Measurements from ENCODE around the gene SRC.

The SRC gene

DNA sequence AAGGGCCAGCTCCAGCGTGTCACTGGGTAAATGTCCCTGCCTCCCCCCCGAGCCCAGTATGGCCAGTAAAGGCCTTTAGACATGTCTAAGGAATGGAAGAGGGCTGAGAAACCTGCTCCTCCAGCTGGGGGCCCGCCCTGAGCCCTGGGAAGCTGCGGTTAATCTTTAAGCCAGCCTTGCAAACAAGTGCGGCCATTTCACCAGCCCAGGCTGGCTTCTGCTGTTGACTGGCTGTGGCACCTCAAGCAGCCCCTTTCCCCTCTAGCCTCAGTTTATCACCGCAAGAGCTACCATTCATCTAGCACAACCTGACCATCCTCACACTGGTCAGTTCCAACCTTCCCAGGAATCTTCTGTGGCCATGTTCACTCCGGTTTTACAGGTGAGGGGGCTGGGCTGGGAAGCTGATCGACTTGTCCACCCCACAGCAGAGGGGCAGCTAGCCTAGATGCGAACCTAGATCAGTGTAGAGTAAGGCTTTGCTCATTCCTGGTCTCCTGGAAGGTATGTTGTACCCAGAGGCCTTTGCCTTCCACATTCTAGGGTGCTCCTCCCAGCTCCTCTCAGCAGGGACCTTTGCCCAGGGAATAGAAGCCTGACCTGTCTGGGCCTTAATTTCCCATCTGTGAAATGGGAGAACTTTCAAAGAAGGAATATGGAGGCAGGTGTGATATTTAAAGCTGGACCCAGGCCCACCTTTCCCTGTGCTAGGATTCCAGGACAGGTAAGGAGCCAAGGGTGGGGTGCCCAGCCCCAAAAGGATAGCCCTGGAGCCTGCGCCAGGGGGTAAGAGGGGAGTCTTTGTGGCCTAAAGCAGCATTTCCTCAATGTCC, 1.2 kb upstream of the SRC start:
- TF ChIP-seq, protein P1, sequence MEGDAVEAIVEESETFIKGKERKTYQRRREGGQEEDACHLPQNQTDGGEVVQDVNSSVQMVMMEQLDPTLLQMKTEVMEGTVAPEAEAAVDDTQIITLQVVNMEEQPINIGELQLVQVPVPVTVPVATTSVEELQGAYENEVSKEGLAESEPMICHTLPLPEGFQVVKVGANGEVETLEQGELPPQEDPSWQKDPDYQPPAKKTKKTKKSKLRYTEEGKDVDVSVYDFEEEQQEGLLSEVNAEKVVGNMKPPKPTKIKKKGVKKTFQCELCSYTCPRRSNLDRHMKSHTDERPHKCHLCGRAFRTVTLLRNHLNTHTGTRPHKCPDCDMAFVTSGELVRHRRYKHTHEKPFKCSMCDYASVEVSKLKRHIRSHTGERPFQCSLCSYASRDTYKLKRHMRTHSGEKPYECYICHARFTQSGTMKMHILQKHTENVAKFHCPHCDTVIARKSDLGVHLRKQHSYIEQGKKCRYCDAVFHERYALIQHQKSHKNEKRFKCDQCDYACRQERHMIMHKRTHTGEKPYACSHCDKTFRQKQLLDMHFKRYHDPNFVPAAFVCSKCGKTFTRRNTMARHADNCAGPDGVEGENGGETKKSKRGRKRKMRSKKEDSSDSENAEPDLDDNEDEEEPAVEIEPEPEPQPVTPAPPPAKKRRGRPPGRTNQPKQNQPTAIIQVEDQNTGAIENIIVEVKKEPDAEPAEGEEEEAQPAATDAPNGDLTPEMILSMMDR (conservative IDR thresholded peaks at IDR 0.05; ENCODE audit: control insufficient read depth, insufficient read depth, low read depth, low read length), result no peak
- H3K4me3 ChIP-seq (ENCODE audit: control insufficient read depth, low read depth, low read length), result no peak overlapping the region
- DNase-seq (ENCODE audit: low read depth), result no peak

DNA sequence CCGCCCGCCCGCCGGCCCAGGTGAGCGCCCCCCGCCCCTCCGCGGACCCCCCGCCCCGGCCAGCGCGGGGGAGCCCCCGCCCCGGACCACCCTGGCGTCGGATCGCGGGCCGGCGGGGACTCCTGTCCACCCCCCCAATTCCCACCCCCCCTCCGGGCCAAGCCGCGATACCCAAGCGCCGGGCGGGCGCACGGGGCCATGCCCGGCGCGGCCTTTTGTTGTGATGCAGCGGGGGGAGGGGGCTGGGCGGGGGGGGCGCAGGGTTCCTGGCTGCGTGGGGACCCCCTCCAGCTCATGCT, 245 bp downstream of the SRC start:
- no peak for DNase-seq (ENCODE audit: low read depth)
- peak overlapping the region; percentile 55 for H3K4me3 ChIP-seq (ENCODE audit: control insufficient read depth, low read depth, low read length)
- TF ChIP-seq, protein P1 (conservative IDR thresholded peaks at IDR 0.05; ENCODE audit: control insufficient read depth, insufficient read depth, low read depth, low read length), result no peak

DNA sequence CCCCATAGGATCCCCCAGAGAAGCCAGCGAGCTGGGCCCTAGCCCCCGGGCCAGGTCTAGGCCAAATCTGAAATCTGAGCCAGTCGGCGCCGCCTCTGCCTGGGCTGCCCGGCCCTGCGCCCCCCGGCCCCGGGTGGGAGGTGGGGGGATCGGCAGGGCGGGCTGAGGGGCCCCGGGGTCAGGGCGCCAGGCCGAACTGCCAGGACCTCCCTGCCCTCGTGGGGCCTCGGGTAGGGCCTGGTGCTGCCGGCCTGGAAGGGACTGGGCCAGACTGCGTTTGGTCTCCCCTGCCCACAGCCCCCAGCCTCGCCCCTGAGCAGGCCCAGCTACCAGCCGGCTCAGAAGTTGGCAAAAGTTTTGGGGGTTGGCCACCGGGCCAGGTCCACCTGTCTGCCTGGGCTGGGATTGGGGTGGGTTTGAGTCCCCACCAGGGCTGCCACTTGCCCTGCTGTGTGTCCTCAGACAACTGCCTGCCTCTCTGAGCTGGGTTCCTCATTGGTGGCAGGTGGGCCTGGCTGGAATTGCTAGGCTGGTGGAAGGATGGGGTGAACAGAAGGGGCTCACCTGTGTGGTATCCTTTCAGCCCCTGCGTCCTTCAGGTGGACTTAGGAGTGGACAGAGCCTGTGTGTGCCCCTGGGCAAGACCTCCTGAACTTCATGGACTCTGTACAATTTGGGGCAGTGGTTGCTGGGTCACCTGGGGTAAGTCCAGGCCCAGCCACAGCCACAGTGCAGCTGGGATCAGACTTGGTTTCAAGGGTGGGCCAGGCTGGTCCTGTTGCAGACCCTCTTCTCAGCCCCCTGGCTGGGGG, 801 bp downstream of the SRC start:
- H3K4me3 ChIP-seq (ENCODE audit: control insufficient read depth, low read depth, low read length), result peak overlapping the region; percentile 55
- TF ChIP-seq, protein P1 (conservative IDR thresholded peaks at IDR 0.05; ENCODE audit: control insufficient read depth, insufficient read depth, low read depth, low read length), result no peak
- no peak for DNase-seq (ENCODE audit: low read depth)

DNA sequence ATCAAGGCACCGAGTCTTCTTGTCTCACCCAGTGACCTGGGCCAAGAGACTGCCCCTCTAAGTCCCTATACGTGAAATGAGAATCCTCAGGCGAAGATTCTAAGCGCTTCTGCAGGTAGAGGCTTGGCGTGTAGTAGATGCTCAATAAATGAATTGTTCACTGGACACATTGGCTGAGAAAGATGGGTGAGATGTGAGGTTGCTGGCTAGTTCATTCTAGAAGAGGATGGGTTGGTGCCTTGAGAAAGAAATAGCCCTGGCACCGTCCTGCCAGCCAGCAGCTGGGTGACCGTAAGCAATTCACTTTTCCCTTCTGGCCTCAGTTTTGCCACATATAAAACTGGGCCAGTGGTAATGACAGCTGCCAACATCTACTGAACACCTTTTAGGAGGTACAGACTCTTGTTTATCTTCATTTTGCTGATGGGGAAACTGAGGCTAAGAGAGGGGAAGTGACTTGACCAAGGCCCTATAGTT, 1.4 kb downstream of the SRC start:
- DNase-seq (ENCODE audit: low read depth), result no peak
- peak overlapping the region; percentile 55 for H3K4me3 ChIP-seq (ENCODE audit: control insufficient read depth, low read depth, low read length)
- TF ChIP-seq, protein P1 (conservative IDR thresholded peaks at IDR 0.05; ENCODE audit: control insufficient read depth, insufficient read depth, low read depth, low read length), result no peak

DNA sequence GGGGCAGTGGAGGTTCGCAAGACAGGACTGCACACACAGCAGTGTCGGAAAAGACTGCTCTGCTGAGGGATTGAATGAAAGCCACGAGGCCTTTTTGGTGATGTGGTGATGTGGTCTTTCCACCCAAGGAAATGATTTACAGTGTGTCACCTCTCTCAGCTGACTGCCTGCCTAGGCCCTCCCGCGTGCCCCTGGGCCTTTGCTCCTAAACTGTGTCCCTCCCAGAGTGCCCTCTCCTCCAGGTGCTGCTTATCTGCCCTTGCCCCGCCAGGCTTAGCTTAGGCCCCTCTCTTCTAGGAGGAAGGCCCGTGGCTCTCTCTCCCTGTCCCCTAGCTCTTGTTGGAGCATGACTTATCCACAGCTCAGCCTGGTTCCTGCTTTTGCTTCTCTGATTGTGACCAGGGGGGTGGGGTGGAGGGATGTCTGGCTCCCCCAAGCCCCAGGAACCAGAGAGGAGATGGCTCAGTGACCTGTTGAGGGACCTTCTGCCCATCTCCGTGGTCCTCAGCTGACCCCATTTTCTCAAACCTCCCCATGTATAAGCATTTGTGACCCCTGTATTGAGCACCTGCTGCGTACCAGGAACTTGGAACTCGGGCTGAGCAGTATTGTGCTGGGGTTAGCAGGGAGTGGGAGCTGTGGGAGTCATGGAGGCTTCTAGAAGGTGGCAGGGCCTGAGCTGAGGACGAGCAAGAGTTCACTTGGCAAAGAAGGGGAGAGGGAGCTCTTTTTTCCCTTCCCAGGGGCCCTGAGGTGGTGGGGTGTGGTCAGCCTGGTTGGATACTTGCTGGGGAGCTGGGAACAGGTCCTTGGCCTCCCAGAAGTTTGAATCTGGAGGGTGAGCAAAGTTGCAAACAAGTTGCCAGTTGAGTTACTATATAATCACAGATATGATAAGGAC, 2.2 kb downstream of the SRC start:
- no peak for DNase-seq (ENCODE audit: low read depth)
- TF ChIP-seq, protein P1 (conservative IDR thresholded peaks at IDR 0.05; ENCODE audit: control insufficient read depth, insufficient read depth, low read depth, low read length), result no peak
- no peak overlapping the region for H3K4me3 ChIP-seq (ENCODE audit: control insufficient read depth, low read depth, low read length)

DNA sequence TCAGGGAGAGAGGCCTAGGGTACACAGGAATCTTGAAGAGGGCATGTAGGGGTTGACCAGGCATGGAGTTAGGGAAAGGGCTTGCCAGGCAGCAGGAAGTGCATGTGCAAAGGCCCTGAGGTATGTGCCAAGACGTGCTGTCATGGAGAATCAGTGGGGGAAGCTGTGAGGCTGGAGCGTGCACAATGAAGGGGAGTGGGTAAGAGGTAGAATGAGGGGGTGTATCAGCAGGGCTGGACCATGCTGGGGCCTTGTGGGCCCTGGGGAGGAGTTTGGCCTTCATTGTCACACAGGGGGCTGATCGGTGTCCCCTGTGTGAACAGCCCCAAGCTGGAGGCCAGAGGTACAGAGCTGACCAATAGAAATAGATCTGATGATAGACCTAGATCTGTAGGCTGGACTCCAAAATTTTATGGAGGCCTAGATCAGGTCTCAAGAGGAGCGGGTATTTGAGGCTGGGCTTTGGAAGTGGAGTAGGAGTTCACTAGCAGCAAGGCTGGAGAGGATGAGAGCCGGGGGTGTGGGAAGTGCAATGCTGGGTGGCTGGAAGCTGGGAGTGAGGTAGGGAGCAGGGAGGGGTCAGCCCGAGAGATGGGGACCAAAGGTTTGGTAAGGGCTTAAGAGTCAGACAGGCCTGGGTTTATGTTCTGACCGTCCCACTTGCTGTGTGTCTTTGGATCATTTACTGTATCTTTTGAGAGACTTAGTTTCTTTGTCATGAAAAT, 3.0 kb downstream of the SRC start:
- DNase-seq (ENCODE audit: low read depth), result no peak
- TF ChIP-seq, protein P1 (conservative IDR thresholded peaks at IDR 0.05; ENCODE audit: control insufficient read depth, insufficient read depth, low read depth, low read length), result no peak
- no peak overlapping the region for H3K4me3 ChIP-seq (ENCODE audit: control insufficient read depth, low read depth, low read length)
